CD14-positive monocyte (primary cell): ENCODE data around the gene SH2B3. TPM values are rescaled to one million over a fixed set of nuclear protein-coding genes. Genes with fewer than 3 reads are reported as not detected.
A peak's percentile ranks its signal among the peaks of the same experiment; 100 is the strongest.

Experiments
- DNase-seq, 3 donors: peaks; one replicate each; pipeline ENCODE4 v3.0.0-alpha.2; 2011 to 2022
- H2AFZ ChIP-seq: 2 replicates; pipeline ENCODE4 v1.6.0; 2012; ENCODE audit warnings: mild to moderate bottlenecking, low read depth, low read length, inconsistent platforms; ENCODE audit not compliant: insufficient read depth, poor library complexity, severe bottlenecking
- H3K27ac ChIP-seq, 2 donors: 1 replicate in 1 of 2; 2 replicates in 1 of 2; pipeline ENCODE4 v1.5.1; 2012 to 2013; ENCODE audit warnings: low read length in 2 of 2, control low read depth in 1 of 2, inconsistent platforms in 1 of 2, low read depth in 1 of 2, mild to moderate bottlenecking in 1 of 2
- H3K27me3 ChIP-seq, 2 donors: one replicate each; pipeline versions ENCODE4 v1.6.0 to v1.6.1; 2011 to 2013; ENCODE audit warnings: low read length in 2 of 2; ENCODE audit not compliant: control insufficient read depth in 2 of 2, insufficient read depth in 2 of 2
- H3K36me3 ChIP-seq, 2 donors: replicated peaks in 1 of 2; 1 replicate in 1 of 2; 2 replicates in 1 of 2; pipeline versions ENCODE4 v1.5.1 to v1.6.1; 2012 to 2013; ENCODE audit warnings: low read length in 2 of 2, control low read depth in 1 of 2, inconsistent platforms in 1 of 2, mild to moderate bottlenecking in 1 of 2; ENCODE audit not compliant: insufficient read depth in 2 of 2, control insufficient read depth in 1 of 2
- H3K4me1 ChIP-seq, 2 donors: 1 replicate in 1 of 2; 2 replicates in 1 of 2; pipeline versions ENCODE4 v1.5.1 to v1.6.1; 2012 to 2013; ENCODE audit warnings: low read length in 2 of 2, control low read depth in 1 of 2, inconsistent platforms in 1 of 2, mild to moderate bottlenecking in 1 of 2, moderate library complexity in 1 of 2; ENCODE audit not compliant: insufficient read depth in 2 of 2, control insufficient read depth in 1 of 2
- H3K4me2 ChIP-seq: replicated peaks from 2 replicates; pipeline ENCODE3; 2012; ENCODE audit warnings: low read length, moderate library complexity, mild to moderate bottlenecking; ENCODE audit not compliant: poor library complexity, severe bottlenecking; ENCODE audit errors: extremely low read depth
- H3K4me3 ChIP-seq, 3 experiments: fragments of 200-600 bp in 1 of 3; sonication (generic) in 1 of 3; replicated peaks in 1 of 3; 1 replicate in 2 of 3; 2 replicates in 1 of 3; pipeline ENCODE4 v1.5.1; 2011 to 2013; ENCODE audit warnings: low read length in 3 of 3, mild to moderate bottlenecking in 3 of 3, control low read depth in 2 of 3, low read depth in 2 of 3, inconsistent platforms in 1 of 3, moderate library complexity in 1 of 3
- H3K79me2 ChIP-seq: 2 replicates; pipeline ENCODE4 v1.6.0; 2012; ENCODE audit warnings: mild to moderate bottlenecking, control low read depth, inconsistent platforms, low read length, moderate library complexity; ENCODE audit not compliant: insufficient read depth
- H3K9ac ChIP-seq: 2 replicates; pipeline ENCODE4 v1.6.0; 2017; ENCODE audit warnings: low read length, mild to moderate bottlenecking; ENCODE audit not compliant: insufficient read depth, poor library complexity, severe bottlenecking
- H3K9me3 ChIP-seq, 2 donors: replicated peaks in 1 of 2; 1 replicate in 1 of 2; 2 replicates in 1 of 2; pipeline versions ENCODE4 v1.5.1 to v1.6.1; 2012 to 2013; ENCODE audit warnings: low read length in 2 of 2, control low read depth in 1 of 2; ENCODE audit not compliant: control insufficient read depth in 1 of 2, insufficient read depth in 1 of 2
- H4K20me1 ChIP-seq: 2 replicates; pipeline ENCODE4 v1.6.0; 2012; ENCODE audit warnings: mild to moderate bottlenecking, low read length, control low read depth, moderate library complexity; ENCODE audit not compliant: insufficient read depth
- H3K27ac Mint-ChIP-seq, 7 donors: one replicate each; pipeline ENCODE4 v1.8.0; 2020; ENCODE audit warnings: mild to moderate bottlenecking in 7 of 7, mixed read lengths in 7 of 7, moderate library complexity in 6 of 7, inconsistent platforms in 2 of 7
- H3K27me3 Mint-ChIP-seq, 3 donors: one replicate each; pipeline ENCODE4 v1.8.0; 2021 to 2022; ENCODE audit warnings: low read depth in 3 of 3, mild to moderate bottlenecking in 3 of 3, mixed read lengths in 3 of 3, moderate library complexity in 3 of 3, inconsistent platforms in 1 of 3
- H3K36me3 Mint-ChIP-seq, 2 donors: one replicate each; pipeline ENCODE4 v1.8.0; 2020; ENCODE audit warnings: mixed read lengths in 2 of 2, inconsistent platforms in 1 of 2, mild to moderate bottlenecking in 1 of 2
- H3K4me1 Mint-ChIP-seq: one replicate; pipeline ENCODE4 v1.8.0; 2020; ENCODE audit warnings: mild to moderate bottlenecking, mixed read lengths
- H3K4me3 Mint-ChIP-seq, 2 donors: one replicate each; pipeline ENCODE4 v1.8.0; 2020; ENCODE audit warnings: mild to moderate bottlenecking in 2 of 2, mixed read lengths in 2 of 2, moderate library complexity in 1 of 2
- H3K9me3 Mint-ChIP-seq, 7 donors: one replicate each; pipeline ENCODE4 v1.8.0; 2020 to 2022; ENCODE audit warnings: mixed read lengths in 7 of 7, mild to moderate bottlenecking in 6 of 7, moderate library complexity in 6 of 7, inconsistent platforms in 2 of 7
- CTCF ChIP-seq: fragments of 200-600 bp; IDR thresholded peaks from one replicate; pipeline ENCODE4 v1.8.0; 2022; ENCODE audit warnings: antibody characterized with exemption, mild to moderate bottlenecking
- WGBS: methylation state at CpG from one replicate; pipeline ENCODE4 v1.1.5; 2013; ENCODE audit warnings: missing lambda C conversion rate; ENCODE audit not compliant: insufficient coverage; 5-methylcytosine and 5-hydroxymethylcytosine counted together
- intact Hi-C, 2 donors: fragments of 100-400 bp; cut with micrococcal nuclease; formaldehyde crosslinking; loops; one replicate each; pipeline versions ENCODE4 v1.15.0 to v1.15.1; 2023
- polyA plus RNA-seq, 3 donors: library from polyadenylated mRNA; depleted of rRNA in 1 of 3; unstranded in 2 of 3; stranded (reverse) in 1 of 3; fragments of 300-500 nt in 2 of 3; fragments of >200 nt in 1 of 3; fragmentation: Illumina TruSeq in 2 of 3; gene quantifications; 1 replicate in 2 of 3; 2 replicates in 1 of 3; pipeline ENCODE4 v1.2.3, GENCODE V29; 2012 to 2021

SH2B3 gene
- polyA plus RNA-seq, 3 donors, result 15.2 to 136 (median 33.5) TPM

GRCh38 chr12:111430433-111431353 lies 25.0 kb downstream of the SH2B3 start:
- Histone ChIP-seq H3K79me2 (peaks cover 100% of the 10 kb centered on the region), H3K4me2 (peak overlapping the region; percentile 70), H3K4me3 (peak overlapping the region in 2 of 3 experiments; percentile 7 to 56), H3K9ac (peak overlapping the region; percentile 19), H4K20me1 (peaks cover 100% of the 10 kb centered on the region), H3K4me1 (peaks cover 100% of the 10 kb centered on the region in 2 donors), H3K9me3 (no peaks in the 10 kb centered on the region), H3K27me3 (no peaks in the 10 kb centered on the region), H3K36me3 (peaks cover 12 to 24% of the 10 kb centered on the region in 2 donors), H2AFZ (no peak overlapping the region), H3K27ac (peak overlapping the region; percentile 80 to 90)
- Mint-ChIP-seq H3K9me3 (no peaks in the 10 kb centered on the region), H3K4me3 (peak overlapping the region; percentile 66 to 86), H3K27me3 (peaks cover 0 to 2% (median 0%) of the 10 kb centered on the region in 3 donors), H3K4me1 (peaks cover 99% of the 10 kb centered on the region), H3K36me3 (peaks cover 42 to 53% of the 10 kb centered on the region in 2 donors), H3K27ac (peak overlapping the region; percentile 87 to 96 (median 93))
- intact Hi-C loops, result loop anchor here in 1 of 2 donors (2.0 kb wide), 1 partner anchor 14 kb away; no protein-coding TSS in a partner anchor
- WGBS, result 26% methylated on average over 5 of the region's 17 CpGs
- TF ChIP-seq CTCF, result no peak
- DNase-seq, result peak; percentile 30 to 74 (median 58)

GRCh38 chr12:111431772-111432171 lies 26.0 kb downstream of the SH2B3 start:
- Histone ChIP-seq H4K20me1 (peaks cover 100% of the 10 kb centered on the region), H2AFZ (no peak overlapping the region), H3K27ac (peak overlapping the region; percentile 80 to 90), H3K4me1 (peaks cover 100% of the 10 kb centered on the region in 2 donors), H3K36me3 (peaks cover 6 to 14% of the 10 kb centered on the region in 2 donors), H3K4me2 (peak overlapping the region; percentile 70), H3K9me3 (no peaks in the 10 kb centered on the region), H3K4me3 (peak overlapping the region in 1 of 3 experiments; percentile 56), H3K79me2 (peaks cover 100% of the 10 kb centered on the region), H3K9ac (peak overlapping the region; percentile 17), H3K27me3 (no peaks in the 10 kb centered on the region)
- WGBS, result 89% methylated on average over 4 of the region's 6 CpGs
- Mint-ChIP-seq H3K4me3 (peak overlapping the region in 1 of 2 donors; percentile 56), H3K27ac (peak overlapping the region; percentile 85 to 95 (median 92)), H3K27me3 (peaks cover 0 to 2% (median 0%) of the 10 kb centered on the region in 3 donors), H3K36me3 (peaks cover 40 to 52% of the 10 kb centered on the region in 2 donors), H3K9me3 (no peaks in the 10 kb centered on the region), H3K4me1 (peaks cover 99% of the 10 kb centered on the region)
- no peak for TF ChIP-seq CTCF
- no peak for DNase-seq
- intact Hi-C loops, result loop anchor here in 1 of 2 donors (2.0 kb wide), 1 partner anchor 13 kb away; no protein-coding TSS in a partner anchor
